SH-SY5Y (cell line): ENCODE data around the gene RAB30.

Experiments
- GATA2 ChIP-seq: IDR thresholded peaks from 2 replicates; pipeline ENCODE4 v1.6.1; 2011; ENCODE audit warnings: mild to moderate bottlenecking, low read depth, low read length
- GATA3 ChIP-seq: IDR thresholded peaks from 2 replicates; pipeline ENCODE4 v1.6.1; 2011; ENCODE audit warnings: low read depth, mild to moderate bottlenecking, low read length, moderate library complexity

DNA sequence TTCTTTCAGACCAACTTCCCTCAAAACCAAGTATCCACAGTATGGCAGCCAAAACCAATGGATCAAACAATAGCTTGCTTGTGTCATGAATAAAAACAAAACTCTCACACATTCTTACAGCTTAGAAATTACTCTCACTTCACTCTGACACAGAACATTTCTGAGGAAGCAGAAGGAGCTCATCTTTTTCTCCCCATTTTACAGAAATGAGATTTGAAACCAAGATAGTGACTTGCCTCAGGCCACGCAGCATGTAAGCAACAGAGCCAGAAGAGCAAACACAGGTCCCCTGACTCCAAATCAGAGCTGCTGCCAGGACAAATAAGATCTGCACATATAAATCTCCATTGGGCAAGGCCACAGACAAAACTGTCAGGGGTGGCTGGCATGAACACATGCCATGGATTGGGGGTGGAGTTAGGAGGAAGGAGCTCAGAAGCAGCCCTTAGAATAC lies 64.8 kb downstream of the RAB30 start:
- TF ChIP-seq GATA2 (peak; percentile 73), GATA3 (no peak; the same call in 1 of the 2 replicates)
